ENCODE results near the gene DNM3.
"Not testable (repeated sequence)": the region's sequence is repeated elsewhere in the genome, so short reads cannot be mapped to it uniquely, and the experiment has no call there.

DNM3 gene

GRCh38 chr1:172344444-172344843 is 503.1 kb downstream of the DNM3 start:
- no peak for DNase-seq

GRCh38 chr1:172345077-172345476 is 503.8 kb downstream of the DNM3 start:
- DNase-seq, result no peak

GRCh38 chr1:172347416-172347815 is 506.1 kb downstream of the DNM3 start:
- no peak for DNase-seq

- DNase-seq, result no peak
These were observed 509.6 kb downstream of the DNM3 start for GRCh38 chr1:172350856-172351255.

GRCh38 chr1:172351346-172351745 is 510.0 kb downstream of the DNM3 start:
- no peak for DNase-seq

GRCh38 chr1:172351754-172352161 is 510.5 kb downstream of the DNM3 start:
- DNase-seq, result no peak

GRCh38 chr1:172352435-172352834 is 511.1 kb downstream of the DNM3 start:
- DNase-seq, result peak; percentile 68

GRCh38 chr1:172354291-172355274 is 513.3 kb downstream of the DNM3 start:
- no peak for DNase-seq

- DNase-seq, result no peak
These were observed 515.3 kb downstream of the DNM3 start for GRCh38 chr1:172356620-172357019.

GRCh38 chr1:172357753-172358385 is 516.6 kb downstream of the DNM3 start:
- DNase-seq, result no peak

GRCh38 chr1:172359491-172359999 is 518.2 kb downstream of the DNM3 start:
- no peak for DNase-seq

GRCh38 chr1:172360511-172360910 is 519.2 kb downstream of the DNM3 start:
- no peak for DNase-seq

GRCh38 chr1:172360985-172361384 is 519.7 kb downstream of the DNM3 start:
- DNase-seq, result no peak

GRCh38 chr1:172363852-172364251 is 522.6 kb downstream of the DNM3 start:
- DNase-seq, result no peak

GRCh38 chr1:172371646-172372045 is 530.3 kb downstream of the DNM3 start:
- not testable (repeated sequence) for DNase-seq

GRCh38 chr1:172373864-172374263 is 532.6 kb downstream of the DNM3 start:
- no peak for DNase-seq

GRCh38 chr1:172375211-172375631 is 533.9 kb downstream of the DNM3 start:
- DNase-seq, result peak; percentile 61

- DNase-seq, result no peak
These were observed 535.1 kb downstream of the DNM3 start for GRCh38 chr1:172376431-172376830.

GRCh38 chr1:172377565-172377964 is 536.3 kb downstream of the DNM3 start:
- no peak for DNase-seq

- no peak for DNase-seq
These were observed 536.9 kb downstream of the DNM3 start for GRCh38 chr1:172378109-172378760.

- peak; percentile 86 for DNase-seq
These were observed 539.3 kb downstream of the DNM3 start for GRCh38 chr1:172380441-172381244.

GRCh38 chr1:172381946-172382345 is 540.6 kb downstream of the DNM3 start:
- no peak for DNase-seq

Measured in CD4-positive, alpha-beta T cell treated with Interleukin-4 for 4 hours (primary cell).